H1 (cell line): ENCODE measurements around the gene DSCAM. TPM values are rescaled to one million over a fixed set of nuclear protein-coding genes. Genes with fewer than 3 reads are reported as not detected.
"Not testable (repeated sequence)": the region's sequence is repeated elsewhere in the genome, so short reads cannot be mapped to it uniquely, and the experiment has no call there.

Experiments
- CTCF ChIA-PET: fragments of 300-600 bp; sonication (Branson Sonifier 250); formaldehyde crosslinking; loops from one replicate; lab custom pipeline; 2021; ENCODE audit not compliant: partially characterized antibody; lab: Charles Lee
- POLR2A ChIA-PET: fragments of 300-600 bp; sonication (Branson Sonifier 250); formaldehyde crosslinking; loops from one replicate; lab custom pipeline; 2021; ENCODE audit warnings: inconsistent platforms; ENCODE audit not compliant: partially characterized antibody; lab: Charles Lee
- DNase-seq, 2 experiments: peaks; one replicate each; pipeline versions ENCODE4 v3.0.0 to v3.0.0-alpha.2; 2010 to 2022; ENCODE audit warnings: low spot score in 2 of 2, low read depth in 1 of 2, mixed read lengths in 1 of 2
- FAIRE-seq: peaks from 2 replicates; lab custom pipeline; 2011; peaks lifted over from hg19 to GRCh38; lab: Jason Lieb, UNC
- H2AFZ ChIP-seq: 2 replicates; pipeline ENCODE4 v1.8.1; 2012; ENCODE audit warnings: low read length, inconsistent platforms
- H2AK5ac ChIP-seq: 2 replicates; pipeline ENCODE4 v1.6.1; 2013; ENCODE audit warnings: low read depth, low read length
- H2BK120ac ChIP-seq: replicated peaks from 2 replicates; pipeline ENCODE3; 2013; ENCODE audit warnings: low read depth, low read length, inconsistent platforms
- H2BK12ac ChIP-seq: 2 replicates; pipeline ENCODE4 v1.6.1; 2013; ENCODE audit warnings: low read depth, low read length
- H2BK15ac ChIP-seq: 2 replicates; pipeline ENCODE4 v1.6.1; 2013; ENCODE audit warnings: low read length
- H2BK20ac ChIP-seq: 2 replicates; pipeline ENCODE4 v1.6.1; 2013; ENCODE audit warnings: low read length
- H2BK5ac ChIP-seq: 2 replicates; pipeline ENCODE4 v1.6.1; 2013; ENCODE audit warnings: low read depth, low read length
- H3K14ac ChIP-seq: 2 replicates; pipeline ENCODE4 v1.6.1; 2013; ENCODE audit warnings: inconsistent platforms; ENCODE audit not compliant: insufficient read length
- H3K18ac ChIP-seq: 2 replicates; pipeline ENCODE4 v1.6.1; 2013; ENCODE audit warnings: low read length; ENCODE audit errors: extremely low read depth
- H3K23ac ChIP-seq: 2 replicates; pipeline ENCODE4 v1.6.1; 2013; ENCODE audit warnings: inconsistent platforms; ENCODE audit not compliant: insufficient read length
- H3K23me2 ChIP-seq: 2 replicates; pipeline ENCODE4 v1.6.1; 2013; ENCODE audit warnings: low read depth, low read length
- H3K27ac ChIP-seq: 2 replicates; pipeline ENCODE4 v1.6.1; 2011; ENCODE audit warnings: low read depth, low read length, inconsistent platforms
- H3K27me3 ChIP-seq, 4 experiments: replicated peaks in 1 of 4; 1 replicate in 1 of 4; 2 replicates in 3 of 4; pipeline versions ENCODE4 v1.6.1 to v1.8.1; 2011 to 2013; ENCODE audit warnings: low read length in 3 of 4, mild to moderate bottlenecking in 3 of 4, inconsistent platforms in 2 of 4, mixed read lengths in 2 of 4, moderate library complexity in 1 of 4; ENCODE audit not compliant: control insufficient read depth in 3 of 4, insufficient read depth in 3 of 4; ENCODE audit errors: extremely low read depth in 1 of 4
- H3K36me3 ChIP-seq, 4 experiments: 2 replicates each; pipeline versions ENCODE4 v1.6.1 to v1.8.1; 2011 to 2013; ENCODE audit warnings: mild to moderate bottlenecking in 4 of 4, low read length in 3 of 4, moderate library complexity in 2 of 4, control low read depth in 1 of 4, inconsistent platforms in 1 of 4; ENCODE audit not compliant: insufficient read depth in 4 of 4, control insufficient read depth in 2 of 4
- H3K4ac ChIP-seq: replicated peaks from 2 replicates; pipeline ENCODE3; 2013; ENCODE audit warnings: low read length, low read depth, mixed read lengths, inconsistent platforms; ENCODE audit not compliant: insufficient read length
- H3K4me1 ChIP-seq, 4 experiments: replicated peaks in 1 of 4; 1 replicate in 1 of 4; 2 replicates in 3 of 4; pipeline versions ENCODE4 v1.6.1 to v1.8.1; 2011 to 2013; ENCODE audit warnings: low read length in 3 of 4, inconsistent platforms in 2 of 4, mixed read lengths in 1 of 4; ENCODE audit not compliant: insufficient read depth in 4 of 4, control insufficient read depth in 3 of 4
- H3K4me2 ChIP-seq, 2 experiments: 2 replicates each; pipeline versions ENCODE4 v1.6.1 to v1.8.1; 2011 to 2013; ENCODE audit warnings: low read depth in 2 of 2, low read length in 2 of 2, control low read depth in 1 of 2, inconsistent platforms in 1 of 2, mild to moderate bottlenecking in 1 of 2; ENCODE audit not compliant: insufficient read depth in 1 of 2
- H3K4me3 ChIP-seq, 4 experiments: fragments of 200-600, 300-600 bp in 1 of 4; sonication (generic), shearing (Covaris generic), sonication (Bioruptor Twin) in 1 of 4; 2 replicates each; pipeline versions ENCODE4 v1.5.1 to v1.8.1; 2011 to 2016; ENCODE audit warnings: low read length in 4 of 4, low read depth in 3 of 4, control low read depth in 2 of 4, inconsistent platforms in 2 of 4, mild to moderate bottlenecking in 2 of 4, mixed read lengths in 1 of 4, moderate library complexity in 1 of 4; ENCODE audit not compliant: insufficient read depth in 2 of 4; ENCODE audit errors: extremely low read depth in 1 of 4
- H3K56ac ChIP-seq: replicated peaks from 2 replicates; pipeline ENCODE3; 2013; ENCODE audit warnings: low read depth, mild to moderate bottlenecking, mixed read lengths, low read length, inconsistent platforms; ENCODE audit not compliant: insufficient read length
- H3K79me1 ChIP-seq: 2 replicates; pipeline ENCODE4 v1.6.1; 2013; ENCODE audit warnings: low read depth, low read length, control low read depth
- H3K79me2 ChIP-seq, 2 experiments: 2 replicates each; pipeline versions ENCODE4 v1.6.1 to v1.8.1; 2012 to 2013; ENCODE audit warnings: low read length in 2 of 2, mild to moderate bottlenecking in 2 of 2, inconsistent platforms in 1 of 2; ENCODE audit not compliant: insufficient read depth in 2 of 2, control insufficient read depth in 1 of 2
- H3K9ac ChIP-seq, 4 experiments: replicated peaks in 1 of 4; 1 replicate in 1 of 4; 2 replicates in 3 of 4; pipeline versions ENCODE4 v1.6.1 to v1.8.1; 2011 to 2013; ENCODE audit warnings: low read depth in 3 of 4, low read length in 3 of 4, control low read depth in 2 of 4, mild to moderate bottlenecking in 2 of 4, moderate library complexity in 2 of 4, inconsistent platforms in 1 of 4; ENCODE audit errors: extremely low read depth in 1 of 4
- H3K9me3 ChIP-seq, 2 experiments: 2 replicates each; pipeline versions ENCODE4 v1.6.1 to v1.8.1; 2012 to 2013; ENCODE audit warnings: mild to moderate bottlenecking in 2 of 2, moderate library complexity in 2 of 2, control low read depth in 1 of 2, inconsistent platforms in 1 of 2, low read depth in 1 of 2, low read length in 1 of 2, mixed read lengths in 1 of 2; ENCODE audit not compliant: insufficient read depth in 2 of 2
- H4K20me1 ChIP-seq, 2 experiments: replicated peaks in 1 of 2; 2 replicates each; pipeline versions ENCODE3 to v1.8.1; 2011 to 2013; ENCODE audit warnings: inconsistent platforms in 2 of 2, low read length in 2 of 2, mild to moderate bottlenecking in 1 of 2; ENCODE audit not compliant: insufficient read depth in 2 of 2, control insufficient read depth in 1 of 2
- H4K5ac ChIP-seq: 2 replicates; pipeline ENCODE4 v1.6.1; 2013; ENCODE audit warnings: low read length, low read depth, mixed read lengths, inconsistent platforms; ENCODE audit not compliant: insufficient read length
- H4K8ac ChIP-seq: 2 replicates; pipeline ENCODE4 v1.8.0; 2013; ENCODE audit warnings: mild to moderate bottlenecking, moderate library complexity, low read length, inconsistent platforms; ENCODE audit not compliant: insufficient read depth; ENCODE audit errors: extremely low read depth
- H4K91ac ChIP-seq: replicated peaks from 2 replicates; pipeline ENCODE3; 2013; ENCODE audit warnings: low read length, mixed read lengths, inconsistent platforms; ENCODE audit not compliant: insufficient read length
- WGBS, 2 experiments: shearing (Covaris generic) in 1 of 2; methylation state at CpG; one replicate each; pipeline versions ENCODE4 v1.1.6 to v1.1.7; 2013 to 2015; ENCODE audit warnings: low lambda C conversion rate in 2 of 2, mixed read lengths in 2 of 2, inconsistent platforms in 1 of 2, low coverage in 1 of 2, missing lambda C conversion rate in 1 of 2; ENCODE audit not compliant: insufficient replicate concordance in 2 of 2, insufficient coverage in 1 of 2, insufficient read length in 1 of 2; ENCODE audit errors: extremely low coverage in 1 of 2, missing lambda C conversion rate in 1 of 2; 5-methylcytosine and 5-hydroxymethylcytosine counted together
- polyA plus RNA-seq, 7 experiments: library from polyadenylated mRNA; depleted of rRNA in 3 of 7; stranded (reverse) in 5 of 7; unstranded in 2 of 7; fragments of >200 nt in 5 of 7; fragments of 200-250 nt in 2 of 7; gene quantifications; 1 replicate in 5 of 7; 2 replicates in 1 of 7; 4 replicates in 1 of 7; pipeline versions ENCODE4 v1.2.1 to v1.2.3, GENCODE V29; 2011 to 2013; ENCODE audit warnings: missing spikeins in 2 of 7, mixed read lengths in 2 of 7
- total RNA-seq: library from RNA; stranded (reverse); fragmentation: NEBNext Ultra II Directional; extraction: Animal tissue kit (Norgen Biotek cat#: 25700); gene quantifications from 2 replicates; pipeline ENCODE4 v1.2.1, GENCODE V29; 2021

Gene DSCAM
- total and polyA plus RNA-seq, 2 of the 8 experiments (the other 6 are each of a cell fraction or from before 2014, with no cell fraction given) = 0.02 to 0.15 TPM

DNA sequence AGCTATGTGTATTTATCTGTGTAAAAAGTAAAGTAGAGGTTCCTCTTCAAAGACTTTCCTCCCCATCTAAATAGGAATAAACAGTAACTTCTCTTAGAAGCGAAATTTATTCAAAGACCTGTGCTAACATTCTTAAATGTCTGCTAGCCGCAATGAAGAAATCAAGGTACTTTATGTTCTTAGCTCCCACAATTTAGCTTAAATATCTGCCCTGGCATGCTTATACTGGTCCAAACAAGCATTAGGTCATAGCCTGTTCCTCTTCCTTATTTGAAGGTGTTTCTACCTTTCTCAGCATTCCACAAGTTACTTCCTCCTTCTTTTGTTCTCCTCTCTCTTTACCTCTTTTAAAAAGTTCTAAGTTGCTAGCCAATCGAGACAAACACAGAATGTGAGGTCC, 588.5 kb downstream of the DSCAM start:
- H3K27ac ChIP-seq, H3K23ac ChIP-seq, CTCF ChIA-PET, H3K27me3 ChIP-seq, H2BK5ac ChIP-seq, H3K4ac ChIP-seq, H4K91ac ChIP-seq, H3K4me2 ChIP-seq, FAIRE-seq, H3K9ac ChIP-seq, H2BK20ac ChIP-seq, H2BK12ac ChIP-seq, H2AK5ac ChIP-seq, POLR2A ChIA-PET, H3K56ac ChIP-seq, H4K8ac ChIP-seq, H3K4me3 ChIP-seq, H2BK120ac ChIP-seq, H3K14ac ChIP-seq, H4K20me1 ChIP-seq, H3K18ac ChIP-seq, H3K9me3 ChIP-seq, H3K79me2 ChIP-seq, H2BK15ac ChIP-seq, H2AFZ ChIP-seq, DNase-seq, H4K5ac ChIP-seq, H3K36me3 ChIP-seq, H3K79me1 ChIP-seq, H3K4me1 ChIP-seq, H3K23me2 ChIP-seq: not testable (repeated sequence)
- WGBS, 2 experiments = 93% methylated on average over 3 of the region's 3 CpGs; no CpG with 5 or more reads in 1 of the 2 experiments
